ENCODE measurements around the gene WDR46. TPM values are rescaled to one million over a fixed set of nuclear protein-coding genes. Genes with fewer than 3 reads are reported as not detected.
A peak's percentile ranks its signal among the peaks of the same experiment; 100 is the strongest.

The WDR46 gene
- polyA plus RNA-seq, 2 of the 4 experiments (the other 2 are of a cell fraction), result 35.1 to 88.4 TPM

- ChIA-PET CTCF (interaction anchor here (0.9 to 5.8 kb wide), 2 partner anchors 9 to 12 kb away, joined by 3 to 44 read pairs; partner anchors contain the start of gene B3GALT4), POLR2A (no interaction called here)
- Histone ChIP-seq H3K9me3 (no peaks in the 10 kb centered on the region), H3K4me3 (peak overlapping the region; percentile 81), H3K4me2 (peak overlapping the region; percentile 91), H3K27ac (peak overlapping the region in 1 of 2 experiments; percentile 91; a peak in 1 of 6 replicates), H3K4me1 (peaks cover 13% of the 10 kb centered on the region; the same call in 2 of the 3 replicates)
- 71% methylated on average over 6 of the region's 7 CpGs for WGBS (ENCODE audit: missing lambda C conversion rate)
- ATAC-seq (no peak), DNase-seq (ENCODE audit: low read depth in 1 of 2, low spot score in 1 of 2) (no peak), FAIRE-seq (no peak)
- TF ChIP-seq ZSCAN20 (CRISPR knock-in tag; IDR thresholded peaks at IDR 0.05) (no peak), HDAC2 (IDR thresholded peaks at IDR 0.05) (no peak), ATOH8 (CRISPR knock-in tag; IDR thresholded peaks at IDR 0.05; ENCODE audit: low read depth) (no peak), RNF2 (IDR thresholded peaks at IDR 0.05; ENCODE audit: borderline replicate concordance, low read depth) (no peak), EP300 (IDR thresholded peaks at IDR 0.05) (no peak), HOXB5 (CRISPR knock-in tag; IDR thresholded peaks at IDR 0.05) (no peak), FOSL2 (IDR thresholded peaks at IDR 0.05) (no peak), FOSL2 (CRISPR knock-in tag; IDR thresholded peaks at IDR 0.05) (no peak), JUNB (IDR thresholded peaks at IDR 0.05) (no peak), ZC3H11A (IDR thresholded peaks at IDR 0.05) (no peak), CHD2 (IDR thresholded peaks at IDR 0.05; ENCODE audit: low read length, partially characterized antibody) (no peak), KDM1A (IDR thresholded peaks at IDR 0.05; ENCODE audit: low read depth) (no peak), FOXS1 (CRISPR knock-in tag; IDR thresholded peaks at IDR 0.05) (no peak), TP53 (CRISPR knock-in tag; IDR thresholded peaks at IDR 0.05) (no peak), SMC3 (IDR thresholded peaks at IDR 0.05) (no peak), EHMT2 (IDR thresholded peaks at IDR 0.05; ENCODE audit: low read depth) (no peak), POLR2A (IDR thresholded peaks at IDR 0.05; ENCODE audit: low read length) (no peak), NR3C1 (IDR thresholded peaks at IDR 0.05) (no peak), CEBPB (IDR thresholded peaks at IDR 0.05) (no peak), ZFP36 (IDR thresholded peaks at IDR 0.05; ENCODE audit: borderline replicate concordance, partially characterized antibody) (no peak), MYC (IDR thresholded peaks at IDR 0.05; ENCODE audit: borderline replicate concordance, low read length) (no peak)
Measured at GRCh38 chr6:33290459-33290858, 1.4 kb upstream of the WDR46 start.

GRCh38 chr6:33289784-33290315, 811 bp upstream of the WDR46 start:
- H3K4me1 ChIP-seq, result peaks cover 13% of the 10 kb centered on the region; the same call in 2 of the 3 replicates
- peak overlapping the region; percentile 81 for H3K4me3 ChIP-seq
- ChIA-PET POLR2A (interaction anchor here (1.3 to 1.8 kb wide), 4 partner anchors 9 to 28 kb away, joined by 10 to 20 read pairs (median 13); partner anchors contain the start of genes B3GALT4, RGL2, RPS18 and VPS52), CTCF (interaction anchor here (1.0 to 5.8 kb wide), 3 partner anchors 8 to 11 kb away, joined by 3 to 44 read pairs (median 11); partner anchors contain the start of genes B3GALT4 and RGL2)
- H3K27ac ChIP-seq, result peak overlapping the region; percentile 80 to 91
- WGBS (ENCODE audit: missing lambda C conversion rate), result 1% methylated on average over 14 of the region's 14 CpGs
- peak overlapping the region; percentile 91 for H3K4me2 ChIP-seq
- no peak for DNase-seq (ENCODE audit: low read depth in 1 of 2, low spot score in 1 of 2)
- FAIRE-seq, result no peak
- peak; percentile 37 to 50; a peak in 4 of 6 replicates for ATAC-seq
- no peak for TF ChIP-seq KDM1A (IDR thresholded peaks at IDR 0.05; ENCODE audit: low read depth)
- TF ChIP-seq JUN (IDR thresholded peaks at IDR 0.05), result 0 out of 5 replicates have a peak, but pooled peaks of 1 of the 2 experiments have one; percentile 2
- H3K9me3 ChIP-seq, result no peaks in the 10 kb centered on the region

- no peak for FAIRE-seq
- DNase-seq (ENCODE audit: low read depth in 1 of 2, low spot score in 1 of 2), result no peak
- POLR2A ChIA-PET, result interaction anchor here (0.5 to 1.8 kb wide), 6 partner anchors 11 to 166 kb away, joined by 3 to 20 read pairs (median 10); partner anchors contain the start of genes B3GALT4, RGL2, RPS18 and VPS52
- 4% methylated on average over 21 of the region's 21 CpGs for WGBS (ENCODE audit: missing lambda C conversion rate)
- H3K9me3 ChIP-seq, result no peaks in the 10 kb centered on the region
- H3K4me1 ChIP-seq, result peaks cover 13% of the 10 kb centered on the region; the same call in 2 of the 3 replicates
- H3K27ac ChIP-seq, result peak overlapping the region; percentile 80 to 91
- ATAC-seq, result no peak
- CTCF ChIA-PET, result interaction anchor here (0.6 to 5.8 kb wide), 7 partner anchors 9 to 1132 kb away, joined by 3 to 44 read pairs (median 4); partner anchors contain the start of genes B3GALT4, RGL2, RPS18 and VPS52
- H3K4me2 ChIP-seq, result peak overlapping the region; percentile 91
- H3K4me3 ChIP-seq, result peak overlapping the region; percentile 81
- TF ChIP-seq REST (IDR thresholded peaks at IDR 0.05) (no peak), MAZ (IDR thresholded peaks at IDR 0.05; ENCODE audit: borderline replicate concordance, low read depth, low read length) (no peak), MAX (IDR thresholded peaks at IDR 0.05) (no peak), TP53 (CRISPR knock-in tag; IDR thresholded peaks at IDR 0.05) (no peak), CBX8 (IDR thresholded peaks at IDR 0.05) (no peak), HOXB13 (CRISPR knock-in tag; IDR thresholded peaks at IDR 0.05; ENCODE audit: low read depth) (no peak), ZFP36 (IDR thresholded peaks at IDR 0.05; ENCODE audit: borderline replicate concordance, partially characterized antibody) (no peak), ESRRA (IDR thresholded peaks at IDR 0.05; ENCODE audit: borderline replicate concordance, low read length) (no peak), CBX2 (IDR thresholded peaks at IDR 0.05; ENCODE audit: borderline replicate concordance, low read depth) (no peak), RCOR1 (IDR thresholded peaks at IDR 0.05; ENCODE audit: low read depth, low read length) (no peak), ZC3H11A (IDR thresholded peaks at IDR 0.05) (no peak), EHMT2 (IDR thresholded peaks at IDR 0.05; ENCODE audit: low read depth) (no peak), JUN (IDR thresholded peaks at IDR 0.05) (no peak)
Measured at GRCh38 chr6:33288141-33288920, 708 bp downstream of the WDR46 start.

Measured in A549 (cell line).